ENCODE measurements around the gene LIF. TPM values are rescaled to one million over a fixed set of nuclear protein-coding genes. Genes with fewer than 3 reads are reported as not detected.

Gene LIF
- total and polyA plus RNA-seq, 2 experiments from 2014 or later = 8.2 to 13.4 TPM

GRCh38 chr22:30214703-30215407 lies 31.7 kb downstream of the LIF start:
- Histone ChIP-seq H3K4me2 (no peak overlapping the region), H3K9me3 (ENCODE audit: low read depth) (no peaks in the 10 kb centered on the region), H3K4me1 (ENCODE audit: insufficient read depth) (peaks cover 32% of the 10 kb centered on the region), H4K20me1 (ENCODE audit: insufficient read depth, poor library complexity, severe bottlenecking) (no peaks in the 10 kb centered on the region), H3K36me3 (replicated peaks; ENCODE audit: insufficient read depth, low read depth) (no peaks in the 10 kb centered on the region), H2AFZ (no peak overlapping the region), H3K9me2 (replicated peaks; ENCODE audit: insufficient read depth) (no peaks in the 10 kb centered on the region), H3K4me3 (no peak overlapping the region), H3K27me3 (no peaks in the 10 kb centered on the region), H3K27ac (no peak overlapping the region), H3K79me2 (no peaks in the 10 kb centered on the region)
- WGBS (ENCODE audit: low lambda C conversion rate, missing lambda C conversion rate) = 71% methylated on average over 12 of the region's 12 CpGs
- TF ChIP-seq CTCF (IDR thresholded peaks at IDR 0.05; ENCODE audit: poor library complexity) = no peak
- no peak for TF ChIP-seq EZH2phosphoT487 (IDR thresholded peaks at IDR 0.05; ENCODE audit: low read depth, severe bottlenecking, unreplicated experiment)
- TF ChIP-seq EZH2 (IDR thresholded peaks at IDR 0.05; ENCODE audit: borderline replicate concordance) = no peak
- DNase-seq (ENCODE audit: low spot score) = no peak

GRCh38 chr22:30212996-30213441 lies 33.5 kb downstream of the LIF start:
- no peak overlapping the region for H3K4me3 ChIP-seq
- H3K4me2 ChIP-seq = no peak overlapping the region
- peak overlapping the region; percentile 41 for H3K27ac ChIP-seq
- peaks cover 42% of the 10 kb centered on the region for H3K4me1 ChIP-seq (ENCODE audit: insufficient read depth)
- H4K20me1 ChIP-seq (ENCODE audit: insufficient read depth, poor library complexity, severe bottlenecking) = no peaks in the 10 kb centered on the region
- H3K9me2 ChIP-seq (replicated peaks; ENCODE audit: insufficient read depth) = no peaks in the 10 kb centered on the region
- 70% methylated on average over 8 of the region's 8 CpGs for WGBS (ENCODE audit: low lambda C conversion rate, missing lambda C conversion rate)
- no peaks in the 10 kb centered on the region for H3K36me3 ChIP-seq (replicated peaks; ENCODE audit: insufficient read depth, low read depth)
- DNase-seq (ENCODE audit: low spot score) = no peak
- H3K9me3 ChIP-seq (ENCODE audit: low read depth) = no peaks in the 10 kb centered on the region
- H2AFZ ChIP-seq = no peak overlapping the region
- H3K27me3 ChIP-seq = no peaks in the 10 kb centered on the region
- no peak for TF ChIP-seq EZH2phosphoT487 (IDR thresholded peaks at IDR 0.05; ENCODE audit: low read depth, severe bottlenecking, unreplicated experiment)
- TF ChIP-seq EZH2 (IDR thresholded peaks at IDR 0.05; ENCODE audit: borderline replicate concordance) = no peak
- no peak for TF ChIP-seq CTCF (IDR thresholded peaks at IDR 0.05; ENCODE audit: poor library complexity)
- H3K79me2 ChIP-seq = no peaks in the 10 kb centered on the region

GRCh38 chr22:30212363-30212995 lies 34.1 kb downstream of the LIF start:
- Histone ChIP-seq H3K9me3 (ENCODE audit: low read depth) (no peaks in the 10 kb centered on the region), H4K20me1 (ENCODE audit: insufficient read depth, poor library complexity, severe bottlenecking) (no peaks in the 10 kb centered on the region), H3K27me3 (no peaks in the 10 kb centered on the region), H2AFZ (no peak overlapping the region), H3K4me2 (no peak overlapping the region), H3K9me2 (replicated peaks; ENCODE audit: insufficient read depth) (no peaks in the 10 kb centered on the region), H3K4me1 (ENCODE audit: insufficient read depth) (peaks cover 42% of the 10 kb centered on the region), H3K27ac (peak overlapping the region; percentile 41), H3K36me3 (replicated peaks; ENCODE audit: insufficient read depth, low read depth) (no peaks in the 10 kb centered on the region), H3K4me3 (no peak overlapping the region), H3K79me2 (no peaks in the 10 kb centered on the region)
- WGBS (ENCODE audit: low lambda C conversion rate, missing lambda C conversion rate) = 56% methylated on average over 5 of the region's 5 CpGs
- TF ChIP-seq EZH2 (IDR thresholded peaks at IDR 0.05; ENCODE audit: borderline replicate concordance) (no peak), EZH2phosphoT487 (IDR thresholded peaks at IDR 0.05; ENCODE audit: low read depth, severe bottlenecking, unreplicated experiment) (no peak), CTCF (IDR thresholded peaks at IDR 0.05; ENCODE audit: poor library complexity) (no peak)
- DNase-seq (ENCODE audit: low spot score) = peak; percentile 84
